ENCODE data around the gene MYO18B.
A peak's percentile ranks its signal among the peaks of the same experiment; 100 is the strongest.
"Not testable (repeated sequence)": the region's sequence is repeated elsewhere in the genome, so short reads cannot be mapped to it uniquely, and the experiment has no call there.

MYO18B gene

GRCh38 chr22:25741692-25742626 is at the start of gene MYO18B:
Gene MYO18B (plus strand): TSS chr22:25742188. CDS start chr22:25761093, 18,905 bp downstream.
- no peak for DNase-seq

GRCh38 chr22:25692397-25693267 is 49.4 kb upstream of the MYO18B start:
- no peak for DNase-seq

- no peak for DNase-seq
Observed at GRCh38 chr22:25693268-25693565, 48.8 kb upstream of the MYO18B start.

GRCh38 chr22:25694196-25694907 is 47.6 kb upstream of the MYO18B start:
- no peak for DNase-seq

GRCh38 chr22:25695146-25695545 is 46.8 kb upstream of the MYO18B start:
- no peak for DNase-seq

- no peak for DNase-seq
Observed at GRCh38 chr22:25696763-25697162, 45.2 kb upstream of the MYO18B start.

- peak; percentile 69 for DNase-seq
Observed at GRCh38 chr22:25697181-25697664, 44.8 kb upstream of the MYO18B start.

GRCh38 chr22:25697978-25698377 is 44.0 kb upstream of the MYO18B start:
- no peak for DNase-seq

- DNase-seq = no peak
Observed at GRCh38 chr22:25698461-25698860, 43.5 kb upstream of the MYO18B start.

- no peak for DNase-seq
Observed at GRCh38 chr22:25698978-25699377, 43.0 kb upstream of the MYO18B start.

GRCh38 chr22:25701056-25701780 is 40.8 kb upstream of the MYO18B start:
- DNase-seq = peak; percentile 79

- DNase-seq = peak; percentile 30
Observed at GRCh38 chr22:25702040-25702439, 39.9 kb upstream of the MYO18B start.

GRCh38 chr22:25702571-25703167 is 39.3 kb upstream of the MYO18B start:
- no peak for DNase-seq

GRCh38 chr22:25704701-25705100 is 37.3 kb upstream of the MYO18B start:
- no peak for DNase-seq

GRCh38 chr22:25706197-25706596 is 35.8 kb upstream of the MYO18B start:
- DNase-seq = no peak

GRCh38 chr22:25708430-25708829 is 33.6 kb upstream of the MYO18B start:
- not testable (repeated sequence) for DNase-seq

- DNase-seq = no peak
Observed at GRCh38 chr22:25709758-25710157, 32.2 kb upstream of the MYO18B start.

- no peak for DNase-seq
Observed at GRCh38 chr22:25710501-25710900, 31.5 kb upstream of the MYO18B start.

- no peak for DNase-seq
Observed at GRCh38 chr22:25711491-25711890, 30.5 kb upstream of the MYO18B start.

GRCh38 chr22:25712661-25713400 is 29.2 kb upstream of the MYO18B start:
- no peak for DNase-seq

- no peak for DNase-seq
Observed at GRCh38 chr22:25714070-25714469, 27.9 kb upstream of the MYO18B start.

Data from fibroblast of upper back skin (primary cell).